Heart left ventricle (tissue), 16 donors: ENCODE data around the gene SERINC5. TPM values are rescaled to one million over a fixed set of nuclear protein-coding genes. Genes with fewer than 3 reads are reported as not detected.

Experiments
- ATAC-seq, 4 donors: fragments of 200-7000 bp; cut with Tn5 transposase; one replicate each; pipeline ENCODE4 v1.9.1; 2020 to 2022; ENCODE audit warnings: moderate library complexity in 4 of 4, mild to moderate bottlenecking in 3 of 4, moderate number of reproducible peaks in 1 of 4
- DNase-seq, 5 donors: peaks; one replicate each; pipeline ENCODE4 v3.0.0-alpha.2; 2020
- H3K27ac ChIP-seq, 12 donors: fragments of 200-600 bp; sonication (generic) in 4 of 12; one replicate each; pipeline versions ENCODE4 v1.5.0 to v1.8.0; 2016 to 2022; ENCODE audit warnings: mild to moderate bottlenecking in 2 of 12
- H3K27me3 ChIP-seq, 9 donors: fragments of 200-600 bp; sonication (generic) in 2 of 9; one replicate each; pipeline versions ENCODE4 v1.5.1 to v1.8.0; 2016 to 2022; ENCODE audit warnings: mild to moderate bottlenecking in 3 of 9
- H3K36me3 ChIP-seq, 9 donors: fragments of 200-600 bp; sonication (generic) in 2 of 9; one replicate each; pipeline versions ENCODE4 v1.5.0 to v1.8.0; 2018 to 2022; ENCODE audit warnings: mild to moderate bottlenecking in 2 of 9
- H3K4me1 ChIP-seq, 12 donors: fragments of 200-600 bp; sonication (generic) in 4 of 12; one replicate each; pipeline versions ENCODE4 v1.5.0 to v1.8.0; 2016 to 2022; ENCODE audit warnings: mild to moderate bottlenecking in 3 of 12
- H3K4me3 ChIP-seq, 12 donors: fragments of 200-600 bp; sonication (generic) in 4 of 12; one replicate each; pipeline versions ENCODE4 v1.5.0 to v1.8.0; 2017 to 2022; ENCODE audit warnings: mild to moderate bottlenecking in 9 of 12, moderate library complexity in 4 of 12
- H3K9me3 ChIP-seq, 12 donors: fragments of 200-600 bp; sonication (generic) in 4 of 12; one replicate each; pipeline versions ENCODE4 v1.5.0 to v1.8.0; 2016 to 2022; ENCODE audit warnings: mild to moderate bottlenecking in 1 of 12
- CTCF ChIP-seq, 12 donors: fragments of 200-600 bp; sonication (generic) in 4 of 12; IDR thresholded peaks; one replicate each; pipeline versions ENCODE4 v1.5.0 to v1.8.0; 2018 to 2022; ENCODE audit warnings: antibody characterized with exemption in 12 of 12, mild to moderate bottlenecking in 5 of 12
- POLR2A ChIP-seq, 2 donors: fragments of 450-650 bp; IDR thresholded peaks; one replicate each; pipeline ENCODE4 v1.6.1; 2017; ENCODE audit warnings: antibody characterized with exemption in 2 of 2, mild to moderate bottlenecking in 2 of 2, moderate library complexity in 2 of 2
- WGBS, 4 donors: extraction: QIAGEN DNeasy Blood & Tissue Kit in 2 of 4; methylation state at CpG; one replicate each; pipeline versions ENCODE4 v1.1.5 to v1.1.7; 2013 to 2018; 5-methylcytosine and 5-hydroxymethylcytosine counted together
- intact Hi-C, 10 donors: fragments of 100-400 bp; cut with DNase I; formaldehyde crosslinking; loops; one replicate each; pipeline versions ENCODE4 v1.11.1 to v1.14.2; 2022
- polyA plus RNA-seq, 2 donors: library from polyadenylated mRNA; stranded (reverse); fragments of 200-250 nt; gene quantifications; one replicate each; pipeline ENCODE4 v1.2.3, GENCODE V29; 2013
- total RNA-seq, 9 donors: library from RNA; depleted of rRNA in 2 of 9; stranded (reverse); fragments of >200 nt in 2 of 9; fragmentation: NEBNext Ultra II Directional in 3 of 9; extraction: Animal tissue kit (Norgen Biotek cat#: 25700) in 3 of 9; gene quantifications; one replicate each; pipeline versions ENCODE4 v1.1.0 to v1.2.4, GENCODE V29; 2016 to 2023
- donor health status: ischemic (EF 13 %, LVEDD 7.1; RV severe dilation, severe dysfunction).
- donor health status: healthy with polysubstance abuse.
- donor health status: DM: no; HTN: yes; CAD: no.
- donor health status: DM: no; HTN: no; CAD: no.
- donor health status: ischemic (EF 25% LVEDD 6.9; RV normal size, moderate dysfunction).
- donor health status: ischemic (EF 25% LVEDD 5.7; RV mildly dilated, moderate dysfunction).
- donor health status: healthy.
- donor health status: DM: yes; HTN: yes; CAD: no.
- donor health status: ischemic (EF 35%, LVEDD 5.7; RV mildly dilated, moderate dysfunction).
- donor health status: nonischemic (EF 11% LVEDD 7.7; RV severe dilation, severe dysfunction).
- donor health status: DM: yes; HTN: yes; CAD: no.
- donor health status: PGD.
- donor health status: ischemic (EF 29% LVEDD 5.4; RV normal size, mild dysfunction).
- donor health status: nonischemic (EF 23%, LVEDD 6.1; RV moderate dilation, normal function).

SERINC5 gene
- total and polyA plus RNA-seq, 11 donors, result 3.2 to 25.9 (median 13.5) TPM

GRCh38 chr5:80170117-80170535 lies 85.7 kb downstream of the SERINC5 start:
- WGBS, 4 donors, result 64 to 74% (median 71%) methylated on average over 2 of the region's 2 CpGs
- DNase-seq (no peak), ATAC-seq (no peak)
- Histone ChIP-seq H3K27ac (no peak overlapping the region), H3K9me3 (no peaks in the 10 kb centered on the region), H3K4me3 (no peak overlapping the region), H3K36me3 (peaks cover 0 to 73% (median 54%) of the 10 kb centered on the region in 9 donors), H3K27me3 (no peaks in the 10 kb centered on the region), H3K4me1 (peaks cover 0 to 20% (median 6%) of the 10 kb centered on the region in 12 donors)
- TF ChIP-seq CTCF (IDR thresholded peaks at IDR 0.05), result no peak
- TF ChIP-seq POLR2A (IDR thresholded peaks at IDR 0.05), result no peak
- intact Hi-C loops, result no loop called here

GRCh38 chr5:80168388-80169028 lies 87.3 kb downstream of the SERINC5 start:
- no peak overlapping the region for H3K4me3 ChIP-seq
- DNase-seq (no peak), ATAC-seq (peak in 1 of 4 donors; percentile 63)
- no peaks in the 10 kb centered on the region for H3K27me3 ChIP-seq
- no peak overlapping the region for H3K27ac ChIP-seq
- TF ChIP-seq CTCF (IDR thresholded peaks at IDR 0.05) (no peak), POLR2A (IDR thresholded peaks at IDR 0.05) (no peak)
- H3K9me3 ChIP-seq, result no peaks in the 10 kb centered on the region
- 82 to 87% (median 87%) methylated on average over 8 of the region's 8 CpGs for WGBS, 4 donors
- peaks cover 0 to 20% (median 6%) of the 10 kb centered on the region in 12 donors for H3K4me1 ChIP-seq
- H3K36me3 ChIP-seq, result peaks cover 0 to 69% (median 52%) of the 10 kb centered on the region in 9 donors
- intact Hi-C loops, result no loop called here

GRCh38 chr5:80165452-80165851 lies 90.4 kb downstream of the SERINC5 start:
- ATAC-seq (no peak), DNase-seq (no peak)
- intact Hi-C loops, result no loop called here
- peaks cover 0 to 71% (median 66%) of the 10 kb centered on the region in 9 donors for H3K36me3 ChIP-seq
- peaks cover 0 to 3% (median 0%) of the 10 kb centered on the region in 12 donors for H3K9me3 ChIP-seq
- peaks cover 0 to 6% (median 0%) of the 10 kb centered on the region in 12 donors for H3K4me1 ChIP-seq
- no peaks in the 10 kb centered on the region for H3K27me3 ChIP-seq
- WGBS, 4 donors, result 67 to 82% (median 75%) methylated on average over 3 of the region's 3 CpGs
- no peak for TF ChIP-seq POLR2A (IDR thresholded peaks at IDR 0.05)
- TF ChIP-seq CTCF (IDR thresholded peaks at IDR 0.05), result no peak
- H3K4me3 ChIP-seq, result no peak overlapping the region
- H3K27ac ChIP-seq, result no peak overlapping the region

- Histone ChIP-seq H3K4me3 (no peak overlapping the region), H3K9me3 (peaks cover 0 to 3% (median 0%) of the 10 kb centered on the region in 12 donors), H3K36me3 (peaks cover 0 to 82% (median 53%) of the 10 kb centered on the region in 9 donors), H3K4me1 (no peaks in the 10 kb centered on the region), H3K27ac (no peak overlapping the region), H3K27me3 (no peaks in the 10 kb centered on the region)
- intact Hi-C loops, result no loop called here
- TF ChIP-seq CTCF (IDR thresholded peaks at IDR 0.05) (no peak), POLR2A (IDR thresholded peaks at IDR 0.05) (no peak)
- WGBS, 4 donors, result 94 to 96% (median 96%) methylated on average over 1 of the region's 1 CpG
- DNase-seq (no peak), ATAC-seq (no peak)
These were observed 94.7 kb downstream of the SERINC5 start for GRCh38 chr5:80161165-80161564.
